GM23338 (cell line): Measurements from ENCODE around the gene SLC37A1.

ENCODE experiments used
- CREB1 ChIP-seq: fragments of 250-450 bp; sonication (Bioruptor Pico); IDR thresholded peaks from 2 replicates; pipeline ENCODE4 v1.5.0; 2020; ENCODE audit warnings: low read depth, mild to moderate bottlenecking, moderate library complexity
- EZH2 ChIP-seq: fragments of 200-600 bp; sonication (generic); IDR thresholded peaks from one replicate; pipeline ENCODE4 v1.8.0; 2017; ENCODE audit warnings: antibody characterized with exemption, mild to moderate bottlenecking, low read depth; ENCODE audit not compliant: unreplicated experiment
- EZH2phosphoT487 ChIP-seq: fragments of 200-600 bp; sonication (generic); IDR thresholded peaks from one replicate; pipeline ENCODE4 v1.8.1; 2018; ENCODE audit warnings: antibody characterized with exemption; ENCODE audit not compliant: unreplicated experiment
- JUNB ChIP-seq: IDR thresholded peaks from one replicate; pipeline ENCODE4 v1.6.1; 2016; ENCODE audit warnings: antibody characterized with exemption; ENCODE audit not compliant: unreplicated experiment
- POLR2AphosphoS5 ChIP-seq: IDR thresholded peaks from 2 replicates; pipeline ENCODE4 v1.6.1; 2016; ENCODE audit warnings: antibody characterized with exemption, low read depth
- ZNF114 ChIP-seq: fragments of 250-450 bp; sonication (Bioruptor Pico); IDR thresholded peaks from 2 replicates; pipeline ENCODE4 v1.5.0; 2020; ENCODE audit warnings: mild to moderate bottlenecking, moderate library complexity
- TF ChIP-seq, protein P1 (sequence below), 2 experiments: fragments of 200-600 bp in 1 of 2; sonication (generic) in 1 of 2; conservative IDR thresholded peaks; 2 replicates each; pipeline versions ENCODE4 v1.5.1 to v1.6.1; 2016 to 2017; ENCODE audit warnings: antibody characterized with exemption in 2 of 2, low read depth in 2 of 2, mild to moderate bottlenecking in 2 of 2, moderate library complexity in 1 of 2
- TF ChIP-seq, protein P2 (sequence below): IDR thresholded peaks from one replicate; pipeline ENCODE4 v1.6.1; 2018; ENCODE audit warnings: antibody characterized with exemption; ENCODE audit not compliant: unreplicated experiment

DNA sequence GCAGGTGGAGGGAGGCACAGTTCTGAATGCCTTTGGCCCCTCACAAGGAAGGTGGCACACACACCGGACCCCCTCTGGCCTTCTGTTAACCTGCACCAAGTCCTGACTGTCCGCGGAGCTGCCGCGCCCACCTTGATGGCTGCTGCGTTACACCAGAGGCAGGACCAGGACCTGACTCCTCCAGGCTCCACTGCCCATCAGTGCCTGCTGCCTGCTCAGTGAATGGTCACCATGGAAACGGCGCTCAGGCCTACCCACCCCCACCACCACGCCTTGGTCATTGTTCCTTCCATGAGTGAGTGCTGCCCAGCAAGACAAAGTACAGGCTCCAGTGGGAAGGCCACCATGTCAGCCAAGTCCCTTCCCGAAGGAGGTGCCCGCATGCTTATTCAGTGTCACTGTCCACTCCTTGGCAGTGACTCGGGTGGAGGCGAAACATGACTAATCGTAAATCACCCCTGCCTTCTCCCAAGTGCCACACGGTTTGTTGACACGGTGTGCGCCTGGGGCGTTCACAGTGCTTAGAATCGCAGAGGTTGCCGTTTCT, 57.3 kb downstream of the SLC37A1 start:
- TF ChIP-seq, protein P1, sequence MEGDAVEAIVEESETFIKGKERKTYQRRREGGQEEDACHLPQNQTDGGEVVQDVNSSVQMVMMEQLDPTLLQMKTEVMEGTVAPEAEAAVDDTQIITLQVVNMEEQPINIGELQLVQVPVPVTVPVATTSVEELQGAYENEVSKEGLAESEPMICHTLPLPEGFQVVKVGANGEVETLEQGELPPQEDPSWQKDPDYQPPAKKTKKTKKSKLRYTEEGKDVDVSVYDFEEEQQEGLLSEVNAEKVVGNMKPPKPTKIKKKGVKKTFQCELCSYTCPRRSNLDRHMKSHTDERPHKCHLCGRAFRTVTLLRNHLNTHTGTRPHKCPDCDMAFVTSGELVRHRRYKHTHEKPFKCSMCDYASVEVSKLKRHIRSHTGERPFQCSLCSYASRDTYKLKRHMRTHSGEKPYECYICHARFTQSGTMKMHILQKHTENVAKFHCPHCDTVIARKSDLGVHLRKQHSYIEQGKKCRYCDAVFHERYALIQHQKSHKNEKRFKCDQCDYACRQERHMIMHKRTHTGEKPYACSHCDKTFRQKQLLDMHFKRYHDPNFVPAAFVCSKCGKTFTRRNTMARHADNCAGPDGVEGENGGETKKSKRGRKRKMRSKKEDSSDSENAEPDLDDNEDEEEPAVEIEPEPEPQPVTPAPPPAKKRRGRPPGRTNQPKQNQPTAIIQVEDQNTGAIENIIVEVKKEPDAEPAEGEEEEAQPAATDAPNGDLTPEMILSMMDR (conservative IDR thresholded peaks at IDR 0.05; ENCODE audit: low read depth in 2 of 2), result no peak
- no peak for TF ChIP-seq POLR2AphosphoS5
- no peak for TF ChIP-seq EZH2
- TF ChIP-seq EZH2phosphoT487, result no peak
- TF ChIP-seq, protein P2, sequence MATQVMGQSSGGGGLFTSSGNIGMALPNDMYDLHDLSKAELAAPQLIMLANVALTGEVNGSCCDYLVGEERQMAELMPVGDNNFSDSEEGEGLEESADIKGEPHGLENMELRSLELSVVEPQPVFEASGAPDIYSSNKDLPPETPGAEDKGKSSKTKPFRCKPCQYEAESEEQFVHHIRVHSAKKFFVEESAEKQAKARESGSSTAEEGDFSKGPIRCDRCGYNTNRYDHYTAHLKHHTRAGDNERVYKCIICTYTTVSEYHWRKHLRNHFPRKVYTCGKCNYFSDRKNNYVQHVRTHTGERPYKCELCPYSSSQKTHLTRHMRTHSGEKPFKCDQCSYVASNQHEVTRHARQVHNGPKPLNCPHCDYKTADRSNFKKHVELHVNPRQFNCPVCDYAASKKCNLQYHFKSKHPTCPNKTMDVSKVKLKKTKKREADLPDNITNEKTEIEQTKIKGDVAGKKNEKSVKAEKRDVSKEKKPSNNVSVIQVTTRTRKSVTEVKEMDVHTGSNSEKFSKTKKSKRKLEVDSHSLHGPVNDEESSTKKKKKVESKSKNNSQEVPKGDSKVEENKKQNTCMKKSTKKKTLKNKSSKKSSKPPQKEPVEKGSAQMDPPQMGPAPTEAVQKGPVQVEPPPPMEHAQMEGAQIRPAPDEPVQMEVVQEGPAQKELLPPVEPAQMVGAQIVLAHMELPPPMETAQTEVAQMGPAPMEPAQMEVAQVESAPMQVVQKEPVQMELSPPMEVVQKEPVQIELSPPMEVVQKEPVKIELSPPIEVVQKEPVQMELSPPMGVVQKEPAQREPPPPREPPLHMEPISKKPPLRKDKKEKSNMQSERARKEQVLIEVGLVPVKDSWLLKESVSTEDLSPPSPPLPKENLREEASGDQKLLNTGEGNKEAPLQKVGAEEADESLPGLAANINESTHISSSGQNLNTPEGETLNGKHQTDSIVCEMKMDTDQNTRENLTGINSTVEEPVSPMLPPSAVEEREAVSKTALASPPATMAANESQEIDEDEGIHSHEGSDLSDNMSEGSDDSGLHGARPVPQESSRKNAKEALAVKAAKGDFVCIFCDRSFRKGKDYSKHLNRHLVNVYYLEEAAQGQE, result no peak
- TF ChIP-seq CREB1 (CRISPR knock-in tag), result no peak
- no peak for TF ChIP-seq JUNB
- TF ChIP-seq ZNF114 (CRISPR knock-in tag), result no peak
